AG04450 (cell line): ENCODE measurements around the gene IL4. TPM values are rescaled to one million over a fixed set of nuclear protein-coding genes. Genes with fewer than 3 reads are reported as not detected.
A peak's percentile ranks its signal among the peaks of the same experiment; 100 is the strongest.

Source experiments
- CTCF ChIA-PET: fragments of 300-600, 350-600 bp; formaldehyde crosslinking; extraction: SDS; loops from one replicate; lab custom pipeline; 2022; ENCODE audit warnings: antibody characterized with exemption, inconsistent platforms; lab: Charles Lee
- POLR2A ChIA-PET: fragments of 350-600 bp; formaldehyde crosslinking; extraction: SDS; loops from one replicate; lab custom pipeline; 2021; ENCODE audit warnings: antibody characterized with exemption, inconsistent platforms; lab: Yijun Ruan, JAX
- DNase-seq: peaks from one replicate; pipeline ENCODE4 v3.0.0-alpha.2; 2011; ENCODE audit warnings: low read depth, low spot score
- H3K27ac ChIP-seq: one replicate; pipeline ENCODE4 v1.5.1; 2012; ENCODE audit warnings: low read depth, low read length, control low read depth
- H3K27me3 ChIP-seq: one replicate; pipeline ENCODE4 v1.6.0; 2012; ENCODE audit warnings: low read length; ENCODE audit not compliant: control insufficient read depth, insufficient read depth
- H3K4me3 ChIP-seq: 2 replicates; pipeline ENCODE4 v1.5.1; 2011; ENCODE audit warnings: mild to moderate bottlenecking, low read depth, low read length, control low read depth
- H3K9me3 ChIP-seq: 2 replicates; pipeline ENCODE4 v1.5.1; 2012; ENCODE audit warnings: low read length; ENCODE audit not compliant: control insufficient read depth, insufficient read depth
- polyA plus RNA-seq: library from polyadenylated mRNA; depleted of rRNA; stranded (reverse); fragments of >200 nt; gene quantifications from 2 replicates; pipeline ENCODE4 v1.2.3, GENCODE V29; 2011
- TF ChIP-seq, protein P1 (sequence below): IDR thresholded peaks from 2 replicates; pipeline ENCODE4 v1.5.1; 2011; ENCODE audit warnings: low read depth, low read length, control low read depth, inconsistent platforms

IL4 gene
- polyA plus RNA-seq, 1 experiment: not detected

DNA sequence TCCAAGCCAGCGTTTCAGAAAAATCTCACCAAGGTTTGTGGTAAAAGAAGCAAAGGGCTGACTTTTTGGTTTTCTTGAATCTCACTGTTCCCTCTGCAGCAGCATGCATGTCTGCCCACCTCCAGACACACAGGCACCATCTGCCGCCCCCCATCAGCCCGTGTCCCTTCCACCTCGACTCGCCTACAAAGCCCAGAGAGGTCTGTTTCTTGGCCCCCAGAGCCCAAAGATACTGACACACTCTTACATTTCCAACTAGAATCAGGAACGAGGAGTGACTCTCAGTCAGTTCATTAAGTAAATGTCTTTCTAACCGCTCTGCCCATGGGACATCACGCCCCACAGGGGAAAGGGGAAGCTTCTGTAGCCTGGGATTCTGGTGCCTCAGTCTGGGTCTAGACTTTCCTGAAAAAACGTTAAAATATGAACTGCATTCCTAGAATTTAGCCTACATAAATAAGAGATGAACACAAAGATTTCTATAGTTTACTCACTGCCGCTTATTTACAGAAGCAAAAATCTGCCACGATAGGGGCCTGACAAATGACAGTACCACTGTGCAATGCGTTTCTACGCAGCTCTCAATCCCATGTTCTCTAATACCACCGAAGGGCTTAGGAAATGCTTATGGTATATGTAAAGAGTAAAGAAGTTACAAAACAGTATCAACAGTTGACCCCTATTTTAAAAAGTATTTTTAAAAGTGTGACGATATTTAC, 4.1 kb downstream of the IL4 start:
- Histone ChIP-seq H3K9me3 (peaks cover 3% of the 10 kb centered on the region; the same call in 1 of the 2 replicates), H3K27ac (peak overlapping the region; percentile 34), H3K27me3 (no peaks in the 10 kb centered on the region), H3K4me3 (no peak overlapping the region)
- CTCF ChIA-PET: interaction anchor here (1.1 to 1.5 kb wide), 4 partner anchors 14 to 291 kb away, joined by 3 to 8 read pairs (median 3); partner anchors contain the start of gene KIF3A
- POLR2A ChIA-PET: interaction anchor here (0.6 kb wide), 1 partner anchor 11 kb away, joined by 3 read pairs; no protein-coding TSS in a partner anchor
- TF ChIP-seq, protein P1, sequence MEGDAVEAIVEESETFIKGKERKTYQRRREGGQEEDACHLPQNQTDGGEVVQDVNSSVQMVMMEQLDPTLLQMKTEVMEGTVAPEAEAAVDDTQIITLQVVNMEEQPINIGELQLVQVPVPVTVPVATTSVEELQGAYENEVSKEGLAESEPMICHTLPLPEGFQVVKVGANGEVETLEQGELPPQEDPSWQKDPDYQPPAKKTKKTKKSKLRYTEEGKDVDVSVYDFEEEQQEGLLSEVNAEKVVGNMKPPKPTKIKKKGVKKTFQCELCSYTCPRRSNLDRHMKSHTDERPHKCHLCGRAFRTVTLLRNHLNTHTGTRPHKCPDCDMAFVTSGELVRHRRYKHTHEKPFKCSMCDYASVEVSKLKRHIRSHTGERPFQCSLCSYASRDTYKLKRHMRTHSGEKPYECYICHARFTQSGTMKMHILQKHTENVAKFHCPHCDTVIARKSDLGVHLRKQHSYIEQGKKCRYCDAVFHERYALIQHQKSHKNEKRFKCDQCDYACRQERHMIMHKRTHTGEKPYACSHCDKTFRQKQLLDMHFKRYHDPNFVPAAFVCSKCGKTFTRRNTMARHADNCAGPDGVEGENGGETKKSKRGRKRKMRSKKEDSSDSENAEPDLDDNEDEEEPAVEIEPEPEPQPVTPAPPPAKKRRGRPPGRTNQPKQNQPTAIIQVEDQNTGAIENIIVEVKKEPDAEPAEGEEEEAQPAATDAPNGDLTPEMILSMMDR: no peak
- DNase-seq: no peak

DNA sequence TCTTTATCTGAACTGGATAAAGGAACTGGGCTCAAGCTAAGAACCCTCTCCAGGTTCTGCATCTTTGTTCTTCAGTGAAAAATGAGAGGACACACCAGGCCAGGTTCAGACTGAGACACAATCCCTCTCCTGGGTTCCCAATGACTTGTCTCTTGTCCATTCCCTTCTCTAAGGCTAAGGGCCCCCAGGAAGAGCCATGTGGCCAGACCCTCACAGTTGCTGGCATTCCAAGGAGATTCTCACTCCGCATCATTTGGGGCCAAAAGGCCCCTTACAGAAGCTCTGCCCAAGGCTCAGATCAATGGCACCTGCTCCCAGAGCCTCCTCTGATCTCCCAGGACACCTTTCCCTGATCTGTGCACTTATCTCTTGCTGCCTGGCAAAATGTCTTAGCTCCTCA, 4.9 kb downstream of the IL4 start:
- ChIA-PET CTCF (interaction anchor here (0.6 kb wide), 1 partner anchor 151 kb away, joined by 3 read pairs; no protein-coding TSS in a partner anchor), POLR2A (no interaction called here)
- no peak for DNase-seq
- TF ChIP-seq, protein P1: no peak
- H3K9me3 ChIP-seq: peaks cover 3% of the 10 kb centered on the region; the same call in 1 of the 2 replicates
- H3K4me3 ChIP-seq: no peak overlapping the region
- H3K27ac ChIP-seq: no peak overlapping the region
- no peaks in the 10 kb centered on the region for H3K27me3 ChIP-seq

DNA sequence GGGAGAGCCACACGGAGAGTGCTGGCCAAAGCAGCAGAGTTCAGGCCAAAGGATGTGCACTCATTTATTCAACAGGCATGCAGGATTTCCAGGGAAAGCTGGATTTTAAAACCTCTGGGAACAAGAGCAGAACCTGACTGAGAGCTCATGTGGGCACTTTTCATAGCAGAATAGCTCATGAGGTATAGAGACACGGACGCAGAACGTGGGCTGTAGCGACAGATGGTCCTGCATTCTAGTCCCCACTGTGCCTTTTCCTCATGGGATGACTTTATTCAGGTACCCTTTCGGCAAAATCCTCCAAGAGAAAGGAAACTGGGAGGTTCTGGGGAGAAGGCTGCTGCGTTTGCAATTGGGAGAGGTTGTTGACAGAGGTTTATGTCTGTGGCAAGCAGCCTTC, 5.4 kb downstream of the IL4 start:
- ChIA-PET CTCF (interaction anchor here (0.6 kb wide), 1 partner anchor 152 kb away, joined by 3 read pairs; no protein-coding TSS in a partner anchor), POLR2A (no interaction called here)
- Histone ChIP-seq H3K4me3 (no peak overlapping the region), H3K27ac (no peak overlapping the region), H3K27me3 (no peaks in the 10 kb centered on the region), H3K9me3 (peaks cover 3% of the 10 kb centered on the region; the same call in 1 of the 2 replicates)
- TF ChIP-seq, protein P1: no peak
- DNase-seq: no peak

DNA sequence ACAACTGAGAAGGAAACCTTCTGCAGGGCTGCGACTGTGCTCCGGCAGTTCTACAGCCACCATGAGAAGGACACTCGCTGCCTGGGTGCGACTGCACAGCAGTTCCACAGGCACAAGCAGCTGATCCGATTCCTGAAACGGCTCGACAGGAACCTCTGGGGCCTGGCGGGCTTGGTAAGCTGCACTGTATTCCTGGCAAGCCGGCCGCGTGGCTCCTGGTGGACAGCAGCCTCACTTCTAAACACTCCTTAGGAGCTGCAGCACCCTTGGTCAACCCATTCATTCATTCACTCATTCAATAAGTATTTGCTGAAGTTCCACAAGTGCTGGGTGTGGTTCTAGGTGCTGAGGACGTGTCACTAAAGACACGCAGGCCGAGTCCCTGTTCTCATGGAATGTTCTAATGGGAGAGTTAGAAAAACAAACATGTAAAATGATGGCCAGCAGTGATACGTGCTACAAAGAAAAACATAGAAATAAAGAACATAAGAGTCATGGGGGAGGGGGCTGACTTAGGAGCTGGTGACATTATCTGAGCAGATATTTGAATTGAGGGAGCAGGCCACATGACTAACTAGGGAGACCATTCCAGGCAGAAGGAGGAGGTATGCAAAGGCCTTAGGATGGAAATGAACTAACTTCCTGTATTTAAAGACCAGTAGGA, 6.1 kb downstream of the IL4 start:
- TF ChIP-seq, protein P1: no peak
- Histone ChIP-seq H3K4me3 (no peak overlapping the region), H3K27me3 (no peaks in the 10 kb centered on the region), H3K27ac (no peak overlapping the region), H3K9me3 (peaks cover 2% of the 10 kb centered on the region; the same call in 1 of the 2 replicates)
- ChIA-PET CTCF (interaction anchor here (0.5 kb wide), 1 partner anchor 28 kb away, joined by 3 read pairs; no protein-coding TSS in a partner anchor), POLR2A (no interaction called here)
- no peak for DNase-seq
